GM18508 (cell line): Measurements from ENCODE around the gene SLC46A2.
A peak's percentile ranks its signal among the peaks of the same experiment; 100 is the strongest.

Experiments
- ATAC-seq: cut with Tn5 transposase; IDR thresholded peaks from one replicate; pipeline ENCODE4 v1.9.1; 2021; ENCODE audit warnings: moderate number of reproducible peaks; ENCODE audit not compliant: insufficient read depth, unreplicated experiment

SLC46A2 gene, protein sequence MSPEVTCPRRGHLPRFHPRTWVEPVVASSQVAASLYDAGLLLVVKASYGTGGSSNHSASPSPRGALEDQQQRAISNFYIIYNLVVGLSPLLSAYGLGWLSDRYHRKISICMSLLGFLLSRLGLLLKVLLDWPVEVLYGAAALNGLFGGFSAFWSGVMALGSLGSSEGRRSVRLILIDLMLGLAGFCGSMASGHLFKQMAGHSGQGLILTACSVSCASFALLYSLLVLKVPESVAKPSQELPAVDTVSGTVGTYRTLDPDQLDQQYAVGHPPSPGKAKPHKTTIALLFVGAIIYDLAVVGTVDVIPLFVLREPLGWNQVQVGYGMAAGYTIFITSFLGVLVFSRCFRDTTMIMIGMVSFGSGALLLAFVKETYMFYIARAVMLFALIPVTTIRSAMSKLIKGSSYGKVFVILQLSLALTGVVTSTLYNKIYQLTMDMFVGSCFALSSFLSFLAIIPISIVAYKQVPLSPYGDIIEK

DNA sequence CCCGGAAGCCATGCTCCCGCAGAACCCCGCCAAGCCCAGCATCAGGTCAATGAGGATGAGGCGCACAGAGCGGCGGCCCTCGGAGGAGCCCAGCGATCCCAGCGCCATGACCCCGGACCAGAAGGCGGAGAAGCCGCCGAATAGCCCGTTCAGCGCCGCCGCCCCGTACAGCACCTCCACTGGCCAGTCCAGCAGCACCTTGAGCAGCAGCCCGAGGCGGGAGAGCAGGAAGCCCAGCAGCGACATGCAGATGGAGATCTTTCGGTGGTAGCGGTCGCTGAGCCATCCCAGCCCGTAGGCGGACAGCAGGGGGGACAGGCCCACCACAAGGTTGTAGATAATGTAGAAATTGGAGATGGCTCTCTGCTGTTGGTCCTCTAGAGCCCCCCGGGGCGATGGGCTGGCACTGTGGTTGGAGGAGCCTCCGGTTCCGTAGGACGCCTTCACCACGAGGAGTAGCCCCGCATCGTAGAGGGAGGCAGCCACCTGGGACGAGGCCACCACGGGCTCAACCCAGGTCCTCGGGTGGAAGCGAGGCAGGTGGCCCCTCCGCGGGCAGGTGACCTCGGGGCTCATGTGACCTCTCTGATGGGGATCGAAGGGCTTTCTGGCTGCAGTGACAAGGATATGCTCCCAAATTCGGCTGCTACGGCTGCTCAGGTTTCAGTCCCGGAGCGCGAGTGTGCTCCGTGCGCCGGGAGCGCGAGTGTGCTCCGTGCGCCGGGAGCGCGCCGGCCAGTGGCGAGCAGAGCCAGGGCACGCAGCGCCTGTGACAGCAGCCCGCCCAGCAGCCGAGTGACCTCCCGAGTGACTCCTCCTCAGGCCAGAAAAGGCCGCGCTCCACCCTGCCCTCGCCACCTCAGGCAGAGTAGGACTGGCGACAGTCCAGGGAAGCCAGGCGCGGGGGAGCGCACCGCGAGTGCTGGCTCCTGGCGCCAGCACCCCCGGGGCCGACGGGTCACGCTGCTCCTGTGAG lies at the start of gene SLC46A2:
SLC46A2 (minus strand) TSS at position 771 of the 976 bp plus-strand sequence; CDS start at position 576, 195 bp downstream.
- ATAC-seq, result no peak

DNA sequence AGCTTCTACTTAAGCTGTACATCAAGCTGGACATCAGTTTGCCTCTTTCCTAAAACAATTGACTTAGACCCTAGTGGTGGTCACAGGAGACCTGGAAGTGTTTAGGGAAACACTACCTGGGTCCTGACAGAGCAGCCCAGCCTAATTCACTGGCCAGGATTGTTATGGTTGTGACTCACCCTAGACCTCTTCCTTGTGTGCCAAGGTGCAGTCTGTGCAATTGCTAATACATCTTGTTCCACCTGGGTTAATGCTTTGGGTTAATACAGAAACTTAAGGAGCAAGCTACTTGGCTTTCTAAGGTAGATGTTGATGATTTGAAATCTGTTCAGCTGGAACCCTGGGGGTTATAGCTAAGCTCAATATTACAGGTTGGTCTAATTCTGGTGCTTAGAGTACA lies 48.7 kb upstream of the SLC46A2 start:
- ATAC-seq, result no peak

DNA sequence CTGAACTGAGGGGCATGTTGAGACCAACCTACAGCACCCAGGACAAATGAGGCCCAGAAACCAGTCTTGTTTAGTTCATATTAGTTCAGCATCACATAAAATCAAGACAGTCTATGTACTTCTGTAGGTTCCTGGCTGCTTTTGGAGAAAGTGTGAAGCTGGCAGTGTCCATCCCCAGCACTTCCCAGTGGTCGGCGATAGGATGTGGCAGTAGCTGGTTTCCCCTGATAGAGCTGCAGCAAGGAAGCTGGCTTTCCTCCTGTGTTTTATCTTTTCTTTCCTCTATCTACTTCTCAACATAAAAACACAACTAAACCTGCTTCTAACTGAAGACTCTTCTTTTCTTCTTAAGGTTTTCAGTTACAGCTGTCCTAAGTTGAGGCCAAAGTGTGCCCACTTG lies 43.0 kb upstream of the SLC46A2 start:
- no peak for ATAC-seq

DNA sequence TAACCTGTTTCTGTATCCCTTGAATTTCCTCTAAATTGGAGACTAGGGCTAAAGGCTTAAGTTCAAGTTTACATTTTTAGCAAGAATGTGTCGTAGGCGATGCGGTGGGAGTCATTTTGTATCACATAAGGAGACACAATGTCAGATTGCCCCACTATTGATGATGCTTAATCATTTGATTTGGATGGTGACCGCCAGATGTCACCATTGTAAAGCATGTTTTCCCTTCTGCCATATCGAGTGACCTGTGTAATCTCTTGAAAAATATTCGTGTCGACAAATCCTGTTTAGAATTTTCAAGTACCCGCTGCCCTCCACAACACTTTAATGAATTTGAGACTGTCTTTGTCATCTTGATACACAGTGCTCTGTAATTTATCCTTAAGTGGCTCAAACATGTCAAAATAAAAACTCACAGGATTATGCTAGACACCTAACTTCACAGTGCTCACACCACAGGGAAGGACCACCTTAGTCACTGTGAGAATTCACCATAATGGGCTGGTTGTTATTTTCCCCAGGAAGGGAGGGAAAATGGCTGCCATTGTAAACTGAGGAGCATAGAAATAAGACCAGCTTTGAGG lies 34.5 kb upstream of the SLC46A2 start:
- ATAC-seq, result no peak

DNA sequence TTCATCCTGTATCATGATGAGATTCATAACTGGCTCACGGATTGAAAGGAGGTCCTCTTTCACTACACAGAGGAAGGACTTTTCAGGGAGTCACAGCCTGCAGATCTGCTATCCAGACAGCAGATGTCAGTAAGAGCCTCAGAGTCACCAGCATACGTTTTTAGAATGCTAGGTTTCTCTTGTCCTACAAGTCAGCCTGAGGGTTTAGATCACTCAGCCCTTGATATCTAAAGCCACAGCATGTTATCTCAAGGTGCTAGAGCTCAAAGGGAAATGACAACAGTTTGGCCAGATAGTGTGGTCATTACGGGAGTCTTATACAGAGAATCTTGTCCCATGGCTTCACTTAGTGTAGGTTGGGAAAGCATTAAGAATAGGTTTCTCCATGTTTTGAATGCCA lies 30.9 kb upstream of the SLC46A2 start:
- peak; percentile 63 for ATAC-seq

DNA sequence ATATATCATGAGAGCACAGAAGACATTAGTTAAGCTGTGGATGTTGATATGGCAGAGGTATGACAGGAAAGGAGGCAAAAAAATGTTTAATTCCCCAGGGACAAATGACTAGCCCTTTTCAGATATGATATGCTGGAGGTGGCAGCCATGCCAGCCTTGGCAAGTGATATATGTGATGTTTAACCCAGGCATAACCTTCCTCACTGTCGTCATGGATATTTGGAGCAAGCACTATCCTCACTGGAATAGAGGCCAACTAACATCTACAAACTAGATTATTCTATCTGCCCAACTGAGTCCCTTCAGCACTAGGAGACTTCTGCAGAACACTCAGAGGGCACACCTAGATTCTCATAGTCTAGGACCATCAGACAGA lies 27.3 kb upstream of the SLC46A2 start:
- no peak for ATAC-seq

DNA sequence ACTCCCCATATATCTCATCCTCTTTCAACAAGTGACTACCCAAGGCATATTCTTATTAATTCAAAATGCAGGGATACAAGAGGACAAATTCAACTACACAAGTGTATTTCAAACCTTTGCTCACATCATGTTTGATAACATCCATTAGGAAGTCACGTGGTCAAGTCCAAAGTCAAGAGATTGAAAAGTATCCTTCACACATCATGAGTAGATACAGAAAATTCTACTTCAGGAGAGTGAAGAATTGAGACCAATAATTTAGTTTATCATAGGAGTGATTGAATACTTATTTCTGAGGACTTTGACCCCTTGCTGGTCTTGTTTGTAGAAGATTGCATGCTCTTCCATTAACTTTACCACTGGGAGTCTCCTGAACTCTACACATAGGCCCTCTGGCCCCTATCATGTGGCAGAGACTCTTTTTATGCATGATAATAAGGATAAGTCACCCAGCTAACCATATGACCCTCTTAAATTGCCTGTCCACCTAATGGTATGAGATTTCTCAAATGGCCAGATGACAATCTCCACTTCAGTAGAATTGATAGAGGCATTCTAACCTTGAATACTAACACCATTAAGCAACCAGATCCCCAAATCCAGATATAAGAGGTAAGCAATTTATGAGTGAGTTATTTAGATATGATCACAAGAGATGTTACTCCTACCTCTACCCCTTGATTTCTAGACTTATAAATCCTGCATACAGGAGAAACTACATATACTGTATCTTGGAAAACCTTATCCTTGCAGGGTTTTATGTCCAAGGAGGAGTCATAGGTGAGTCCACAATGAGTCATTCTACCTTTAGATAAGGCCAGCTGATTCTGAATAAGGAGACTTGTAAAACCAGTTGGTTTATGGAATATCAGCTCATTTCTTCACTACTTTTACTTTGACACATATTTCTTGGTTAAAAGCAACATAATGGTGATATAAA lies 26.6 kb upstream of the SLC46A2 start:
- no peak for ATAC-seq

DNA sequence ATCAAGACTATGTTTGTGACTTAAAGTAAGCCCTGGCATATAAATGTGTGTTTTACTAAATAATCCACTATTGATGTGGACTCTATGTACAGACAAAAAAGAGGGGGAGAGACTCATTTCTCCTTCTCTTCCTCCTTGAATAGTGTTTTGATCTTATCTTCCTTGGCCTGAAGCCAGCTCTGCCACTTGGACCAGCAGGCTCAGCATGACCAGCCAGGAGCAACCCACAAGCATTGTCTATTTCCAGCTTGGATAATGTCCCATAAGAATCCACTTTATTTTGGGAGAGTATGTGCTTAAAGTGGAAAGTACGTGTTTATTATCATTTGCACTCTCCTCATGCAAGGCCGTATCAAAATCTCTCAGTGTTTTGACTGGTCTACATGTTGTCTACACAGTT lies 23.8 kb upstream of the SLC46A2 start:
- ATAC-seq, result no peak

DNA sequence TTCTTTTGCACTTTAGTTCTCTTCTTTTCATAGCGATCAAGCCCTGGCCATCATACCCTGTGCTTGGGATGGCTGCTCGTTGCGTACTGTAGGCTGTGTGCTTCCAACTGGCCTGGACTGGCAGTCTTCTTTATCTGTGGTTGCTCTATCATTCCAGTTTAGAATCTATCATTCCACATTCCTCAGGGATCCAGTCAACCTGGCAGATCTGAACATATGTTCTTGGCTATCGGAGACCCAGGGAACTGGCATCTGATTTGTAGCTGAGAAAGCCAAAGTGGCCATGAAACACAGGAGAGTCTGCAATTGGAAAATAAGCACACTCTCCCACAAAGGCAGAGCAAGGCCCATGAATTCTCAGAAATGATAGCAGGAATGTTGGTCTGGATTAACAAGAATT lies 22.6 kb upstream of the SLC46A2 start:
- no peak for ATAC-seq

DNA sequence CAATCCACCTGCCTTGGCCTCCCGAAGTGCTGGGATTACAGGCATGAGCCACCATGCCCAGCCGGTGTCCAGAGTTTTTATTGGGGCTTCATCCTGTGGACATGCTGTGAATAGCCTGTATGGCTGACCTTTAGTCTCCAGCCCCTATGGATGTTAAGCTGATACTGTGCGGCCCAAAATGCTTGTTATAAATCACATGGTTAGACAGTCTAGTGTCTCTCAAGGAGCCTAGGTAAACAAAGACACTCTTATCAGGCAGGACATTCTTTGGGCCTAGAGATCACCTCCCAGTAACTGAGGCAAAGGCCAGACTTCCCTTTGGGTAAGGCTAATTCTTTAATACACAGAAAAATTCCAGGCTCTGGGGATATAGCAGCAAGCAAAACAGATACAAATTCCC lies 22.0 kb upstream of the SLC46A2 start:
- no peak for ATAC-seq

DNA sequence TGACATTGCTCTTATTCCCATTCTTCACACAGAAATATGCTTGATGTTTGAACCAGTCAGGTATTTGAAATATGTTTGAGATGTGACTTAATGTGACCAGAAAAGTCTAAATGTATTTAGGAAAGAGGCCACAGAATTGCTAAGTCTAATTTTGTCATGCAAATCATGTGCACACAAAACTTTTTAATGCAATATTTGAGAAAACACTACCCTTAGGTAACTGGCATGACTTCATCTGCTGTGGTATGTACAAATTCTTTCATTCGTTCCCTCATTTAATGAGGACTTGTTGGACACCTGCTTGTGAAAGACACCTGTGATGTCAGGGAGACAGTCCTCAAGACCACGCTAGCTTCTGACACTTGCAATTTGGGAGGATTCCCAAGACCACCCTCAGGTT lies 21.1 kb upstream of the SLC46A2 start:
- no peak for ATAC-seq

DNA sequence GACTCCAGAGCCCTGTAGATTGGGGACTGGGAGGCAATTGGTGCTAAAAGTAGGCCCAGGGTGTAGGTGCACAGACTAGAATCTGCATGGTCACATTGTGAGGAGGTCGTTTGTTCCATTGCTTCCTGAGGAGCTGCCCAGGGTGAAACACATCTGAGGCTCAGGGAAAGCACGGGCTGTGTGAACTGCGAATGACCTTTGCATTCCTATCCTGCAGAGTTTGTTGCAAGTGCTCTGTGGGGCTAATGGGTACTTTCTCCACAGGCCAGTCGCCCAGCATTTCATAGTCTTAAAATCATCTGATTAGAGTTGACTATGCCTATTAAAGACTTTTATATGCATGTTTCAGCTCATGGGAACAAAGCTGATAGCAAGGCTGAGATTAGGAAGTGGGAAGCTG lies 14.4 kb upstream of the SLC46A2 start:
- ATAC-seq, result no peak

DNA sequence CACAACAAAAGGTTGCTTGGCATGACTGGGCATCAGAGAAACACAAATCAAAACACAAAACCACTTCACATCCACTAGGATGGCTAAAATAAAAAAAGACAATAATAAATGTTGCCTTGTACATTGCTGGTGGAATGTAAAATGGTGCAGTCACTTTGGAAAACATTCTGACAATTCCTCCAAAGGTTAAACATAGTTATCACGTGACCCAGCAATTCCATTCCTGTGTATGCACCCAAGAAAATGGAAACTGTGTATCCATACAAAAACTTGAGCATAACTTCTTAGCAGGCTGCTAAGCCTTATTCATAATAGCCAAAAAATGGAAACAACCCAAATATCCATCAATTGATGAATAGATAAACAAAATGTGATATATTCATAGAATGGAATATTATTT lies 10.2 kb upstream of the SLC46A2 start:
- ATAC-seq, result no peak

DNA sequence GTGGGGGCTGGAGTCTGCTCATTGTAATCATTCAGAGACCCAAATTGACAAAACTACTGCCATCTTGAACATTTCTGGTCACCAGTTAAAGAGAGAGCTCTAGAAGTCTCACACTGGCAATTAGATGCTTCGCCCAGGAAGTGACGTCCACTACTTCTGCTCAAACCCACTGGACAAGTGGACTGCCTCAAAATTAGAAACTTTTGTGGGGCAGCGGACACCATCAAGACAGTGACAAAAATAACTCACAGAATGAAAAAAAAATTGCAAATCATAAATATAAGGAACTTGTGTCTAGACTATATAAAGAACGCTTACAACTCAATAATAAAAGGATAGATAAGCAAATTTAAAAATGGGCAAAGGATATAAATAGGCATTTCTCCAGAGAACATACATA lies 9.8 kb upstream of the SLC46A2 start:
- no peak for ATAC-seq

DNA sequence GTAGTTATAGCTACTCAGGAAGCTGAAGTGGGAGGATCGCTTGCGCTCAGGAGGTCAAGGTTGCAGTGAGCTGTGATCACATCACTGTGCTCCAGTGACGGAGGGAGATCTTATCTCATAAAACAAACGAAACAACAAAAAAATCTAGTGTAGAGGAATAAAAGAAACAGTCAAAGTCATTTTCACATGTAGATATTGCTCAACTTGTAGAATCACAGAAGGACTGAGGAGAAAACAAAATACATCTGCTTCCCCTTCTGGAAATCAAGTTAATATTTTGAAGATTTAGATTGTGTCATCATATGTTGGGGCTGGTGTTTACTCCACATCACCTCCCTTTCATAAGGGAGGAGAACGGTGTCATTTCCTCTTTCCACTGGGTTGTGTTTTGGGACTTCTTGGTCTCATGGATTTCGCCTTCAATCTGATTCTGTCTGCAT lies 8.2 kb upstream of the SLC46A2 start:
- no peak for ATAC-seq

DNA sequence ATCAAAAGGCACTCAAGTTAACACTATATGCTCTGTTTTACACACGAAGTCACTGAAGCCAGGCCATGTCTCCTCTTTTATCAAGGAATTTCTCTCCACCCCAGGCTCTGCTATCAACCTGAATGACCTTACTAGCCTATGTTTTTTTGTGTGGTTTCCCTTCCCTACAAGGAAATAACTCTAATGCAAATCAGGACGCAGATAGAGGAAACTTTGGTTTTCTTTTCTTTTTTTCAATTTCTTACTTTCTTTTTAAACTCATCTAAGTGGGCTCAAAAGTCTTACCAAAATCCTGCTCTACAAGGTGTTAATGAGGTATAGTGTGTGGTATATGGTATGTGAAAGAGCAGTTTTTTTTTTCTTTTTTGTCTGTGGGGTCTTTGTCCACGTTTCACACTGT lies 5.5 kb upstream of the SLC46A2 start:
- no peak for ATAC-seq

DNA sequence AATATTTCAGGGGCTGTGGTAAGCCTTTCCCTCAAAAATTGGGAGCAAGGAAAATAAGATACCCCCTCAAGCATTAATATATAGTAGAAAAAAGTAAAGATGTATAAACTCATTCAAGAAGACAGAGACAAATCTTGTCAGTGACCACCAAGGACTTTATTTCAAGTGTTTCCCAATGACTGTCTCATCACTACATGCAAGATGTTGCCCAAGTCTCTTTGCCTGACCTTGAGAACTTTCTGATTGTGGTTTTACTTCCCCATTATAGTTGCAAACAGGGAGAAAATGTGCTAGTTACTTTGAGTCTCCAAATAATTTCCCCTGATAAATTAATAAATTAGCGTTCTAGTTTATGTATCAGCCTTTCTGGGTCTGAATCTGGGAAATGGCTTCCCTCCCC lies 4.0 kb upstream of the SLC46A2 start:
- no peak for ATAC-seq

DNA sequence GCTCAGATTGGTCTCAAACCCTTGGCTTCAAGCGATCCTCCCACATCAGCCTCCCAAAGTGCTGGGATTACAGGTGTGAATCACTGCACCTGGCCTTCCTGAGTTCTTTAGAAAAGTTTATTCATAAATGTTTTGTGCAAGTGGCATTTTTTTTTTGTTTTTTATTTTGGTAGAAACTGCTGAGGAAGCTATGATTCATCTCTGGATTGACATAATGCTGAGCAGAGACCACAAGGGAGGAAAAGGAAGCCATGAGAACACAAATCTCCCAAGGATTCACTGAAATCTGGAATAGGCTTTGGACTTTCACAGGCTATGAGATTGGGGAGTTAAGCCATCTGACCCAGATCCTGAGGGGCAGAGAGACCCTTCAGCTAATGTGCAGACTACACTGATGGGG lies 3.4 kb upstream of the SLC46A2 start:
- ATAC-seq, result no peak

DNA sequence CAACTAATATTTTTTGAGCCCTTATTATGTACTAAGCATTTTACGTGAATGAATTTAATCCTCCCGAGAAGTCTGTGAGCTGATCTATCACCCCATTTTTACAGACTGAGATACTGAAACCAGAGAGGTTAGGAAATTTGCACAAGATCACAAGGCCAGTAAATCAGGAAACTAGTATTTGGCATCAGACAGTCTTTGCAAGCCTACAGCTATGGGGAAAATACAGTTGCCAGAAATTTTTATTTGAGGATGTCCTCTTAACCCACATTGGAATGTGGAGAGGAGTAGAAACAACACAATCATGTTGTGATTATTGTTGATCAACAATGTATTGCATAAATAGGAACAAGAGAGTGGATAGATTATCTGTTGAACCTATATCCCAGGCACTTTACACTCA lies 2.3 kb upstream of the SLC46A2 start:
- ATAC-seq, result no peak

DNA sequence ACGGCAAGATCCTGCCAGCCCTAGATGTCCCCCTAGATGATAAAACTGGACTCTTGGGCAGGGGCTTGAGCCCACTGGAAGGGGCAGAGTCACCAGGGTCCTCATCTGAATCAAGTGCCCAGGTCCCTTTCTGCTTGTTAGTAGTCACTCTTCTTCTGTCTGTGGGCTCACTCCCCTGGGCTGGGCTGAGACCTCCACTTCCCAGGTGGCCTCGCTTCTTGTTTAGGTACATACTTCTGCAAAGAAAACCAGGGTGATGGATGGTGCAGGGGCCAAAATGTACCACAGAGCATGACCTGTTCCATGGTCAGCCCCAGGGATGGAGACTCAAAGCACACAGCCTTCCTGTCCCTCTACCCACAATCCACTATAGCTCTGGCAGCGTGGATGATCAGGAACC lies 845 bp upstream of the SLC46A2 start:
- no peak for ATAC-seq
